ENCODE measurements around the gene CASP1. TPM values are rescaled to one million over a fixed set of nuclear protein-coding genes. Genes with fewer than 3 reads are reported as not detected.

Gene CASP1
- total RNA-seq, 2 donors from 2014 or later, result 9.1 to 10.1 TPM

DNA sequence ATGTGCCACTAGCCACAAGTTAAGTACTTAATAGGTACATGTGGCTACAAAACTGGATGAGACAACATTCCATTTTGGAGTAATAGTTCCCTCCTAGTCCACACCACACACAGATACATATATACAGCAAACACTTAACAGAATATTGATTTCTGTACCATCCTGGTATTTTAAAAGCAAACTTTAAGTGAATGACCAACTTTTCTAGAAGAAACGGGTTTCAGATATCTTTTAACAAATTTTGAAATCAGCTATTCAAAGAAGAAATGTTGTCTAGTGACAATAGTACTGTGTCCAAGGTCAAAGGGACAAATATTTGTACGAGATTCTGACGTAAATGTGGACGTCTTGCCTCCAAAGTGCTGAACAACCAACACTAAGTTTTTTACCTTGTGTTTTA is 22.5 kb upstream of the CASP1 start:
- no peaks in the 10 kb centered on the region for H3K27me3 ChIP-seq (replicated peaks; ENCODE audit: insufficient read depth)
- no peaks in the 10 kb centered on the region for H3K9me3 ChIP-seq
- no peak overlapping the region for H3K4me3 ChIP-seq
- H3K27ac ChIP-seq, result no peak overlapping the region
- H3K36me3 ChIP-seq, result no peaks in the 10 kb centered on the region
- no peak for DNase-seq (ENCODE audit: low spot score)
- no peaks in the 10 kb centered on the region for H3K4me1 ChIP-seq (ENCODE audit: control insufficient read depth in 1 of 2, low read depth in 2 of 2)
- ATAC-seq (ENCODE audit: insufficient number of reproducible peaks, low FRiP score, low read depth), result no peak
- TF ChIP-seq, protein P1, sequence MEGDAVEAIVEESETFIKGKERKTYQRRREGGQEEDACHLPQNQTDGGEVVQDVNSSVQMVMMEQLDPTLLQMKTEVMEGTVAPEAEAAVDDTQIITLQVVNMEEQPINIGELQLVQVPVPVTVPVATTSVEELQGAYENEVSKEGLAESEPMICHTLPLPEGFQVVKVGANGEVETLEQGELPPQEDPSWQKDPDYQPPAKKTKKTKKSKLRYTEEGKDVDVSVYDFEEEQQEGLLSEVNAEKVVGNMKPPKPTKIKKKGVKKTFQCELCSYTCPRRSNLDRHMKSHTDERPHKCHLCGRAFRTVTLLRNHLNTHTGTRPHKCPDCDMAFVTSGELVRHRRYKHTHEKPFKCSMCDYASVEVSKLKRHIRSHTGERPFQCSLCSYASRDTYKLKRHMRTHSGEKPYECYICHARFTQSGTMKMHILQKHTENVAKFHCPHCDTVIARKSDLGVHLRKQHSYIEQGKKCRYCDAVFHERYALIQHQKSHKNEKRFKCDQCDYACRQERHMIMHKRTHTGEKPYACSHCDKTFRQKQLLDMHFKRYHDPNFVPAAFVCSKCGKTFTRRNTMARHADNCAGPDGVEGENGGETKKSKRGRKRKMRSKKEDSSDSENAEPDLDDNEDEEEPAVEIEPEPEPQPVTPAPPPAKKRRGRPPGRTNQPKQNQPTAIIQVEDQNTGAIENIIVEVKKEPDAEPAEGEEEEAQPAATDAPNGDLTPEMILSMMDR (IDR thresholded peaks at IDR 0.05), result no peak

- TF ChIP-seq, protein P1 (IDR thresholded peaks at IDR 0.05), result no peak
- Histone ChIP-seq H3K36me3 (no peaks in the 10 kb centered on the region), H3K9me3 (no peaks in the 10 kb centered on the region), H3K4me3 (no peak overlapping the region), H3K4me1 (ENCODE audit: control insufficient read depth in 1 of 2, low read depth in 2 of 2) (no peaks in the 10 kb centered on the region), H3K27ac (no peak overlapping the region), H3K27me3 (replicated peaks; ENCODE audit: insufficient read depth) (no peaks in the 10 kb centered on the region)
- ATAC-seq (ENCODE audit: insufficient number of reproducible peaks, low FRiP score, low read depth) (no peak), DNase-seq (ENCODE audit: low spot score) (no peak)
These were observed 21.5 kb upstream of the CASP1 start for GRCh38 chr11:105056446-105056845.

- Histone ChIP-seq H3K36me3 (no peaks in the 10 kb centered on the region), H3K4me3 (no peak overlapping the region), H3K9me3 (no peaks in the 10 kb centered on the region), H3K27ac (no peak overlapping the region), H3K4me1 (ENCODE audit: control insufficient read depth in 1 of 2, low read depth in 2 of 2) (no peaks in the 10 kb centered on the region), H3K27me3 (replicated peaks; ENCODE audit: insufficient read depth) (no peaks in the 10 kb centered on the region)
- TF ChIP-seq, protein P1 (IDR thresholded peaks at IDR 0.05), result no peak
- no peak for DNase-seq (ENCODE audit: low spot score)
- no peak for ATAC-seq (ENCODE audit: insufficient number of reproducible peaks, low FRiP score, low read depth)
These were observed 20.0 kb upstream of the CASP1 start for GRCh38 chr11:105054723-105055493.

DNA sequence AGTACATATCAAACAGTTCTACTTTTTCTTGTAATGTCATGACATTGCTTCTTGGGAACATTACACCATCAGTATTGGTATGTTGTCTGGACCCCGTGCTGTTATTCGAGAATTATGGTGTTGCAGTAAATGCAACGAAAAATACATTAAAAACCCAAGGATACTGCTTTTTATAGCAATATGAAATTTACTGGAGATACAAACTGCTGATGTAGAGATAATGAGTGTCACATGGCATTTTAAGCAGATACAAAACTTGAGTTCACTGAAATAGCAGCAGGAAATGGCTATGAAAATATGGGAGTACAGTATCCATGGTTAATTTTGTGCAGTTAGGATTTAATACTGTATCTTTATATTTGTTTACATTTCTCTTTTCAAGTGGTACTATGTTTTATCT is 17.5 kb upstream of the CASP1 start:
- ATAC-seq (ENCODE audit: insufficient number of reproducible peaks, low FRiP score, low read depth), result no peak
- no peak overlapping the region for H3K27ac ChIP-seq
- H3K4me1 ChIP-seq (ENCODE audit: control insufficient read depth in 1 of 2, low read depth in 2 of 2), result no peaks in the 10 kb centered on the region
- H3K27me3 ChIP-seq (replicated peaks; ENCODE audit: insufficient read depth), result no peaks in the 10 kb centered on the region
- no peaks in the 10 kb centered on the region for H3K9me3 ChIP-seq
- TF ChIP-seq, protein P1 (IDR thresholded peaks at IDR 0.05), result no peak
- no peak for DNase-seq (ENCODE audit: low spot score)
- no peaks in the 10 kb centered on the region for H3K36me3 ChIP-seq
- H3K4me3 ChIP-seq, result no peak overlapping the region

DNA sequence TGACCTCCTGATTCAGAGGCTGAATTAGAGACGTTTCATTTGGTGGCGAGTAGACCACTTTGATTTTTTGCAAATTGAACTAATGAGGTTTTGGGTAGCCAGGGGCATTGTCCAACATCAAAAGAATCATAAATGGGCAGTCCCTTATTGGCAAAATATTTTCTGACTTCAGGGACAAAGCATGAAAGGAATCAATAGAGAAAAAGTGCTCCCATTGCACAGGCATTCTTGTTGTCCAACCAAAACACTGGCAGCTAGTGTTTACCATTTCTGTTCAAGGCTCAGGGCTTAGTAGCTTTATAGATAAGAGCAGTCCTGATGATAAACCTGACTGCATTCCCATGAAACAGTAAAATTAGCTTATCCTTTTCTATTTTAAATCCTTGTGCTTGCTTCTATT is 16.6 kb upstream of the CASP1 start:
- ATAC-seq (ENCODE audit: insufficient number of reproducible peaks, low FRiP score, low read depth) (no peak), DNase-seq (ENCODE audit: low spot score) (no peak)
- Histone ChIP-seq H3K27me3 (replicated peaks; ENCODE audit: insufficient read depth) (no peaks in the 10 kb centered on the region), H3K9me3 (no peaks in the 10 kb centered on the region), H3K27ac (no peak overlapping the region), H3K4me3 (no peak overlapping the region), H3K4me1 (ENCODE audit: control insufficient read depth in 1 of 2, low read depth in 2 of 2) (peaks cover 0 to 7% of the 10 kb centered on the region in 2 donors), H3K36me3 (no peaks in the 10 kb centered on the region)
- TF ChIP-seq, protein P1 (IDR thresholded peaks at IDR 0.05), result no peak

Measured in thoracic aorta (tissue), 2 donors.